PFSK-1 (cell line): ENCODE data around the gene HK3.

ENCODE experiments used
- FOXP2 ChIP-seq: optimal IDR thresholded peaks from 2 replicates; pipeline ENCODE3; 2011; ENCODE audit warnings: borderline replicate concordance, control low read depth, inconsistent platforms; ENCODE audit not compliant: insufficient read depth; ENCODE audit errors: extremely low read length, extremely low read depth
- POLR2AphosphoS5 ChIP-seq: IDR thresholded peaks from 2 replicates; pipeline ENCODE4 v1.6.1; 2012; ENCODE audit warnings: low read depth, mild to moderate bottlenecking, control low read depth, low read length, moderate library complexity
- REST ChIP-seq, 2 experiments: IDR thresholded peaks; 2 replicates each; pipeline versions ENCODE4 v1.6.1 to v1.8.0; 2011 to 2012; ENCODE audit warnings: low read depth in 2 of 2, low read length in 2 of 2, control low read depth in 1 of 2, inconsistent platforms in 1 of 2, mild to moderate bottlenecking in 1 of 2, moderate library complexity in 1 of 2; ENCODE audit not compliant: insufficient read depth in 1 of 2
- SIN3A ChIP-seq: IDR thresholded peaks from 2 replicates; pipeline ENCODE4 v1.6.1; 2012; ENCODE audit warnings: mild to moderate bottlenecking, low read length, moderate library complexity, borderline replicate concordance; ENCODE audit not compliant: insufficient read depth
- TAF1 ChIP-seq: IDR thresholded peaks from 2 replicates; pipeline ENCODE4 v1.6.1; 2012; ENCODE audit warnings: low read length, control low read depth, borderline replicate concordance; ENCODE audit not compliant: insufficient read depth

- no peak for TF ChIP-seq POLR2AphosphoS5
- no peak for TF ChIP-seq REST (IDR thresholded peaks at IDR 0.05; ENCODE audit: insufficient read depth in 1 of 2, low read depth in 2 of 2, low read length in 2 of 2)
- TF ChIP-seq TAF1 = no peak
- TF ChIP-seq SIN3A = no peak
- no peak for TF ChIP-seq FOXP2
These were observed 45.0 kb downstream of the HK3 start for GRCh38 chr5:176854164-176854563.
